ENCODE data around the gene TGFBRAP1.

TGFBRAP1 gene

DNA sequence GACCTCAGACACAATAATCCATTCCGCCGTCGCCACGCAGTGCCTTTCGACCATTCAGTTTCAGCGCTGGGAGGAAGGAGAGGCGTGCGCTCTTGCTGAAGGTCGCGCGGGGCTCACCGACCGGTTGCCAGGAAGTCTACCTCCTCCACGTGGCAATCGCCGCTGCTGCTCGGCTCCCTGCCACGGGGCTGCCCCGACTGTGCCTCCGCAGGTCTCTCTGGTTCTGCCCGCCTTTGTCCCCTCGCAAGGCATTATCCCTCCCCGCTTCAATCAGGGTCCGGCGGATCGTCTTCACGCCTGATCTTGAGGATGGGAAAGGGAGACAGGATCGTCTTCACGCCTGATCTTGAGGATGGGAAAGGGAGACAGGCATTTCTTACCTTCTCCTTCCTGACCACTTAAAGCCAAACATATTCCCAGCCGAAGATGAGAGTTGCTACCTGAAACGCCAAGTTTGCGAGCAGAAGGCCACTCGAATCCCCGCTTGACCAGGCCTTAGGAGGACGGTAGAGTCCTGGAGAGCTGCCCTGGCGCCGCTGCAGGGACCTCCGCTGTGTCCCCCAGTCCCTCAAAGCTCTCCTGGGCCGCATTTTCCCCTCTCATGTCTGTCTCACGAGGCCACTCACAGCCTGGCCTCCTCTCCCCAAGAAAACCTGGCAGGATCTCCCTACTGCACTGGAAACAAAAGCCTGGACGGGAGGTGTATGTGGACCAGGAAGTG is 92.3 kb downstream of the TGFBRAP1 start:
- DNase-seq (ENCODE audit: low spot score) = no peak

- DNase-seq (ENCODE audit: low spot score) = no peak
These were observed 93.5 kb downstream of the TGFBRAP1 start for GRCh38 chr2:105236060-105236424.

DNA sequence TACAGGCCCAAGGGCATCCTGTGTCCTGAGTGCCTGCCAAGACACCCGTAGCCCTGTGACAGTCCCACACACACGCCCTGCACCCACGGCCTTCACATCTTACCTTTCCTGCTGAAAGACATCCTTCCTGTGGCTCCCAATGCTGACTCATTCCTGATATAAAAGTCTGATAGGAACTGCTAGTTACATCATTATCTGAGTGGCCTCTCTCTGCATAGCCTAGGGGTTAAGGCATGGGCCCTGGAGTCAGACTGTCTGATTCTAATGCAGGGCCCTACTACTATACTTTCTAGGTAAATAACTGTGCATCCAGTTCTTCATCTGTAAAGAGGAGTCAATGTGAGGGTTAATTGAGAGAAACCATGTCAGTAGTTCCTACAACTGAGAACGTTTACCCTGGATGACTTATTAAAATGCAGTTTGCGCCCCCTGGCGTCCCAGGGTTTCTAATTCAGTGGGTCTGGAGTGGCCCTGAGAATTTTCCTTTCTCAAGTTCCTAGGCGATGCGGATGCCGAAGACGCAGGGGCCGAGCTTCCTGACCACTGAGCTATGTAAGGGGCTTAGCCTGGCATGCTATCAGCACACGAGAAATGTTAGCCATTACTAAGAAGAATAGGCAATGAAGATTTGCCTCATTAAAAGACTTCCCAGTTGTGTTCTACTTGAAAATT is 94.0 kb downstream of the TGFBRAP1 start:
- DNase-seq (ENCODE audit: low spot score) = peak; percentile 18

GRCh38 chr2:105231232-105231619 is 98.3 kb downstream of the TGFBRAP1 start:
- DNase-seq (ENCODE audit: low spot score) = no peak

- no peak for DNase-seq (ENCODE audit: low spot score)
These were observed 105.1 kb downstream of the TGFBRAP1 start for GRCh38 chr2:105224444-105224843.

GRCh38 chr2:105220604-105221003 is 108.9 kb downstream of the TGFBRAP1 start:
- DNase-seq (ENCODE audit: low spot score) = no peak

GRCh38 chr2:105215586-105216192 is 113.8 kb downstream of the TGFBRAP1 start:
- no peak for DNase-seq (ENCODE audit: low spot score)

Data from CD4-positive, alpha-beta T cell treated with Interleukin-6 at 100 ng/mL for 8 hours (primary cell).